Chondrocyte (in vitro differentiated cells): Measurements from ENCODE around the gene GFRA1. TPM values are rescaled to one million over a fixed set of nuclear protein-coding genes. Genes with fewer than 3 reads are reported as not detected.
"Not testable (repeated sequence)": the region's sequence is repeated elsewhere in the genome, so short reads cannot be mapped to it uniquely, and the experiment has no call there.

Experiments used
- DNase-seq: peaks from one replicate; pipeline ENCODE4 v3.0.0; 2021; ENCODE audit warnings: mixed read lengths, low spot score
- H3K27ac Mint-ChIP-seq: one replicate; pipeline ENCODE4 v1.8.0; 2021; ENCODE audit warnings: mild to moderate bottlenecking, moderate library complexity, mixed read lengths; ENCODE audit not compliant: unreplicated experiment
- H3K27me3 Mint-ChIP-seq: 2 replicates; pipeline ENCODE4 v1.8.0; 2021; ENCODE audit warnings: low read depth, mixed read lengths
- H3K36me3 Mint-ChIP-seq: 2 replicates; pipeline ENCODE4 v1.8.0; 2021; ENCODE audit warnings: low read depth, mixed read lengths
- H3K4me1 Mint-ChIP-seq: 2 replicates; pipeline ENCODE4 v1.8.0; 2021; ENCODE audit warnings: low read depth, mild to moderate bottlenecking, mixed read lengths
- H3K4me3 Mint-ChIP-seq: one replicate; pipeline ENCODE4 v1.8.0; 2021; ENCODE audit warnings: mild to moderate bottlenecking, moderate library complexity, mixed read lengths; ENCODE audit not compliant: unreplicated experiment
- H3K9me3 Mint-ChIP-seq: 2 replicates; pipeline ENCODE4 v1.8.0; 2021; ENCODE audit warnings: low read depth, mixed read lengths
- total RNA-seq: library from RNA; stranded (reverse); gene quantifications from 3 replicates; pipeline ENCODE4 v1.2.1, GENCODE V29; 2021
- TF ChIP-seq, protein P1 (sequence below): fragments of 200-600 bp; sonication (generic); IDR thresholded peaks from 2 replicates; pipeline ENCODE4 v1.5.0; 2021; ENCODE audit warnings: antibody characterized with exemption, mild to moderate bottlenecking, moderate library complexity

Gene GFRA1
- total RNA-seq, 1 donor from 2014 or later: 79.7 TPM

DNA sequence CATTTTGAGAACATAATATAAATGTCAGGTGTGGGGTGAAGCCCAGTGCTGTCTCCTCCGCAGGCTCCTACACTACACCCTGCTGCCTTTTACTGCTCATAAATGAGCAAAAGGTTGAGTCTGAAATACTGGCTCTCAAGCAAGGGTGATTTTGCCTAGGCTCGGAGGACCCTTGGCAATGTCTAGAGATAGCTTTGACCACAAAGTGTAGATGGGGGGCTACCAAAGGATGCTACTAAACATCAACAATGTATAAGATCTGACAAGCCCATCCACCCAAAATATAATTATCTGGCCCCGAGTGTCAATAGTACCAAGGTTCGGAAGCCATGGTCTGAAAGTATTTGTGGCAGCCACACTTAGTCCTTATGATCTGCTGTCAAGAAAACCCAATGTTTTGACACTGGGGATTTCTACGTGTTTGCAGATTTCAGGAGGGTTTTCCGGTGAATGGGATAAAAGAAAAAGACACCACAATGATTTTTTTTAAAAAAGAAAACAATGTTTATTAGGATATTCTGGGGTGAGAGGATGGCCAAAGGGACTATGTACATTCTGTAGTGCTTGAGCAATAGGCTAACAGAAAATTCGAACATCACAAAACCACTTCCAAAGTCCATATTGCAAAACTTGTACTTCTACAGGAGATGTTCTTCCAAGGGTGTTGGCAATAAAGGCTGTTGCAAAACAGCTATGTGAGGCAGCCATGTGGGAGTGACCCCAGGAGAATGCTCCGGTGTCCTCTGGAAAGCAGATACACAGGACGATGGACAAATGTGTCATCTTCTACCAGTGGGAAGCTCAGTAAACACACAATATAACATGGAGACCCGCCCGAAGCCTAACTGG lies 216.3 kb downstream of the GFRA1 start:
- Mint-ChIP-seq H3K4me3 (no peak overlapping the region), H3K27ac (no peak overlapping the region), H3K27me3 (no peaks in the 10 kb centered on the region), H3K4me1 (peaks cover 5% of the 10 kb centered on the region), H3K36me3 (peaks cover 6% of the 10 kb centered on the region), H3K9me3 (no peaks in the 10 kb centered on the region)
- no peak for DNase-seq
- TF ChIP-seq, protein P1, sequence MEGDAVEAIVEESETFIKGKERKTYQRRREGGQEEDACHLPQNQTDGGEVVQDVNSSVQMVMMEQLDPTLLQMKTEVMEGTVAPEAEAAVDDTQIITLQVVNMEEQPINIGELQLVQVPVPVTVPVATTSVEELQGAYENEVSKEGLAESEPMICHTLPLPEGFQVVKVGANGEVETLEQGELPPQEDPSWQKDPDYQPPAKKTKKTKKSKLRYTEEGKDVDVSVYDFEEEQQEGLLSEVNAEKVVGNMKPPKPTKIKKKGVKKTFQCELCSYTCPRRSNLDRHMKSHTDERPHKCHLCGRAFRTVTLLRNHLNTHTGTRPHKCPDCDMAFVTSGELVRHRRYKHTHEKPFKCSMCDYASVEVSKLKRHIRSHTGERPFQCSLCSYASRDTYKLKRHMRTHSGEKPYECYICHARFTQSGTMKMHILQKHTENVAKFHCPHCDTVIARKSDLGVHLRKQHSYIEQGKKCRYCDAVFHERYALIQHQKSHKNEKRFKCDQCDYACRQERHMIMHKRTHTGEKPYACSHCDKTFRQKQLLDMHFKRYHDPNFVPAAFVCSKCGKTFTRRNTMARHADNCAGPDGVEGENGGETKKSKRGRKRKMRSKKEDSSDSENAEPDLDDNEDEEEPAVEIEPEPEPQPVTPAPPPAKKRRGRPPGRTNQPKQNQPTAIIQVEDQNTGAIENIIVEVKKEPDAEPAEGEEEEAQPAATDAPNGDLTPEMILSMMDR: no peak

DNA sequence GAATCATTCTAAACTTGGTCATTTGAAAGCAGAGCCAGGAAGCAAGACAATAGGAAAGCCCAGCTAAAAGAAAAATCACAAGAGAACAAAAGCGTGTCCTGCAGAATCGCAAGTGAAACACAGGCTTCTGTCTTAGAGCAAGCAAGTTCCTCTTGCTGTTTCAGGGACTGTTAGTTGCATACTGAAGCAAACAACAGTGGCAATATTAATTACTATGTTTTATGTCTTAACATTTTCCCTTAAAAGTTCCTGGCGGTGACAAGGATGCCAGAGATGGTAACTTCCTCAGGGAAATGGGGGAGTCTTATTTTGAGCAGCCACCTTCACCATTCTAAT lies 217.1 kb downstream of the GFRA1 start:
- Mint-ChIP-seq H3K27me3 (no peaks in the 10 kb centered on the region), H3K27ac (no peak overlapping the region), H3K4me3 (no peak overlapping the region), H3K4me1 (peaks cover 5% of the 10 kb centered on the region), H3K36me3 (peaks cover 3% of the 10 kb centered on the region), H3K9me3 (no peaks in the 10 kb centered on the region)
- TF ChIP-seq, protein P1: no peak
- no peak for DNase-seq

DNA sequence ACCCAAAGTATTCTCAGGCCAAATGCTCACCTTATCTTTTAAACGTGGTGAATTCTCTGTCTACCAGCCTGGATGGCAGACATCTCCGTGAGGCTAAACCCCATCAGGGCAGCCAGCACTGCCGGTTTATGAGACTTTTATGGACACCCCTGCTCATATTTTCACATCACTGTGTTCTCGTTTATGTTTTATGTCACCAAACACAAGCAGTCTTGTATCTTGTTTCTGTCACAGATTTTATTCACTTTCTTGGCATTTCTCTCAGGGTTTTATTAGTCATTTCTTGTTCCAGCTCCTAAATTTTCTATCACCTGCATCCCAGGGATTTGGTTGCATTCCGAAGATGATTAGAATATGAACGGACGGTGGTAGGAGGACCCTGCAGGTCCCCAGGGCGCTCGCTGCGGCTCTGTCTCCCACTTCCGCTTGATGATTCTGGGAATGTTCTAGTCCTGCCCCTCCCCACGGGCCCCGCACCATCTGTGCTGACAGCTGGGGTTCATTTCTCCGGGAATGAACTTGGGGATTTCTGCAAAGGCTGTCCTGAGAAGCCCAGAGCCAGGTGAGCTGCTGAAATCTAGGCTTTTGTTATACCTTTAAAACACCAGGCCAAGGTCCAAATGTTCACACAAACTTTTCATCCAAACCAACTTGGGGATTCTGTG lies 217.6 kb downstream of the GFRA1 start:
- no peak overlapping the region for H3K27ac Mint-ChIP-seq
- peaks cover 3% of the 10 kb centered on the region for H3K36me3 Mint-ChIP-seq
- TF ChIP-seq, protein P1: no peak
- no peaks in the 10 kb centered on the region for H3K27me3 Mint-ChIP-seq
- H3K9me3 Mint-ChIP-seq: no peaks in the 10 kb centered on the region
- peaks cover 5% of the 10 kb centered on the region for H3K4me1 Mint-ChIP-seq
- no peak for DNase-seq
- no peak overlapping the region for H3K4me3 Mint-ChIP-seq

DNA sequence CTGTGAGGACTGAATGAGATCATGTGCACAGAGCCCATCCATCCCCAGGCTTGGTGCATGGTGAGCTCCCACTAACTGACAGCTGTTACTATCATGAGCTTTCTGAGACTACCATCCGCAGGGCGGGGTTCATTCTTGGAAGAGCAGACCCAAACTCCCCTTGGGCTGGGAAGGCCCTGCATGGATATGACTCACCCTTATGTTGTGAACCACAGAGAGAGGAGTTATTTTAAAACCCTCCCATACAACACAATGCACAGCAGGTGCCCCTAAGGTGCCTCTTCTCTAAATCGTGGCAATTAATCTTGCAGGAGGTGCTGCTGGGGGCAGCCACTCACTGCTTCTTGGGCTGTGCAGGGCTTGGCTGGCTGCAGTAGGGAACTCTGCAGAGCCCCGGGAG lies 219.1 kb downstream of the GFRA1 start:
- Mint-ChIP-seq H3K9me3 (no peaks in the 10 kb centered on the region), H3K27me3 (no peaks in the 10 kb centered on the region), H3K4me3 (no peak overlapping the region), H3K4me1 (peaks cover 5% of the 10 kb centered on the region), H3K36me3 (no peaks in the 10 kb centered on the region), H3K27ac (no peak overlapping the region)
- TF ChIP-seq, protein P1: no peak
- DNase-seq: no peak

DNA sequence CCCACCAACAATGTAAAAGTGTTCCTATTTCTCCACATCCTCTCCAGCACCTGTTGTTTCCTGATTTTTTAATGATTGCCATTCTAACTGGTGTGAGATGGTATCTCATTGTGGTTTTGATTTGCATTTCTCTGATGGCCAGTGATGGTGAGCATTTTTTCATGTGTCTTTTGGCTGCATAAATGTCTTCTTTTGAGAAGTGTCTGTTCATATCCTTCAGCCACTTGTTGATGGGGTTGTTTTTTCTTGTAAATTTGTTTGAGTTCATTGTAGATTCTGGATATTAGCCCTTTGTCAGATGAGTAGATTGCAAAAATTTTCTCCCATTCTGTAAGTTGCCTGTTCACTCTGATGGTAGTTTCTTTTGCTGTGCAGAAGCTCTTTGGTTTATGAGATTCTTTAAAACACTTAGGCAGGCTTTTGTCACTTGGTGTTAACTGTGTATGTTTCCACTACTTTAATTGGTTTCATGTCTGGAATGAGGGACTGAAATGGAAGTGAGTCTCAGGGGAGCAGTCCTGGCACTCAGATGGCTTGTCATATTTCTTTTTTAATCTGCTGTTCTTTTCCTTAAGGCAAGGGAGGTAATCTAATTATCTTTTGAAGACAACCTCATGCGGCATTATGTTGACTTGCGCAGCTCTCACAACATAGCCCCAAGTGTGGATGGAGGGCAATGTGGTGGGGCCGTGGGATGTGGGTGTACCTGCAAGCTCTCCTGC lies 219.8 kb downstream of the GFRA1 start:
- not testable (repeated sequence) for H3K27ac Mint-ChIP-seq, H3K27me3 Mint-ChIP-seq, H3K4me1 Mint-ChIP-seq, DNase-seq, H3K36me3 Mint-ChIP-seq, H3K4me3 Mint-ChIP-seq, H3K9me3 Mint-ChIP-seq

- not testable (repeated sequence) for H3K27me3 Mint-ChIP-seq, H3K27ac Mint-ChIP-seq, H3K4me1 Mint-ChIP-seq
These were observed 220.5 kb downstream of the GFRA1 start for GRCh38 chr10:116052522-116052921.

More at GRCh38 chr10:116052522-116052921, 220.5 kb downstream of the GFRA1 start:
- H3K4me3 Mint-ChIP-seq, DNase-seq, H3K9me3 Mint-ChIP-seq, H3K36me3 Mint-ChIP-seq: not testable (repeated sequence)
